T-helper 9 cell (primary cell): ENCODE results near the gene ULK1.

ENCODE experiments used
- DNase-seq: peaks from one replicate; pipeline ENCODE4 v3.0.0-alpha.2; 2020

Gene ULK1

GRCh38 chr12:131909081-131909751, 14.8 kb downstream of the ULK1 start:
- DNase-seq, result no peak

GRCh38 chr12:131909752-131910219, 15.4 kb downstream of the ULK1 start:
- DNase-seq, result no peak

- DNase-seq, result no peak
Observed at GRCh38 chr12:131910302-131911027, 16.0 kb downstream of the ULK1 start.

GRCh38 chr12:131911028-131911650, 16.7 kb downstream of the ULK1 start:
- no peak for DNase-seq

- no peak for DNase-seq
Observed at GRCh38 chr12:131911851-131912477, 17.5 kb downstream of the ULK1 start.

- no peak for DNase-seq
Observed at GRCh38 chr12:131912518-131913274, 18.3 kb downstream of the ULK1 start.

- no peak for DNase-seq
Observed at GRCh38 chr12:131913666-131914065, 19.2 kb downstream of the ULK1 start.

GRCh38 chr12:131914179-131914702, 19.8 kb downstream of the ULK1 start:
- DNase-seq, result no peak

- DNase-seq, result no peak
Observed at GRCh38 chr12:131915000-131915689, 20.7 kb downstream of the ULK1 start.

- no peak for DNase-seq
Observed at GRCh38 chr12:131915823-131916222, 21.4 kb downstream of the ULK1 start.

GRCh38 chr12:131916306-131917138, 22.1 kb downstream of the ULK1 start:
- DNase-seq, result no peak

GRCh38 chr12:131917139-131917710, 22.8 kb downstream of the ULK1 start:
- DNase-seq, result no peak

- no peak for DNase-seq
Observed at GRCh38 chr12:131917711-131918306, 23.4 kb downstream of the ULK1 start.

GRCh38 chr12:131918311-131919050, 24.1 kb downstream of the ULK1 start:
- no peak for DNase-seq

- DNase-seq, result no peak
Observed at GRCh38 chr12:131919051-131919347, 24.6 kb downstream of the ULK1 start.

GRCh38 chr12:131919366-131920156, 25.1 kb downstream of the ULK1 start:
- no peak for DNase-seq

- no peak for DNase-seq
Observed at GRCh38 chr12:131920157-131920508, 25.7 kb downstream of the ULK1 start.
